Psoas muscle (tissue), 8 donors: Measurements from ENCODE around the gene MRPL36. TPM values are rescaled to one million over a fixed set of nuclear protein-coding genes. Genes with fewer than 3 reads are reported as not detected.

ENCODE experiments used
- ATAC-seq, 4 donors: fragments of 200-7000 bp; cut with Tn5 transposase; one replicate each; pipeline ENCODE4 v1.9.1; 2020; ENCODE audit warnings: moderate library complexity in 3 of 4, mild to moderate bottlenecking in 2 of 4
- DNase-seq, 2 donors: peaks; one replicate each; pipeline ENCODE4 v3.0.0-alpha.2; 2020
- H3K27ac ChIP-seq: fragments of 200-600 bp; one replicate; pipeline ENCODE4 v1.8.0; 2022
- H3K27me3 ChIP-seq, 3 donors: fragments of 200-600 bp in 1 of 3; one replicate each; pipeline versions ENCODE4 v1.6.1 to v1.8.0; 2013 to 2022; ENCODE audit warnings: low read length in 2 of 3, mild to moderate bottlenecking in 2 of 3, moderate library complexity in 1 of 3; ENCODE audit not compliant: insufficient read depth in 3 of 3
- H3K36me3 ChIP-seq, 2 donors: fragments of 200-600 bp in 1 of 2; one replicate each; pipeline versions ENCODE4 v1.6.1 to v1.8.0; 2013 to 2022; ENCODE audit warnings: low read depth in 1 of 2, mild to moderate bottlenecking in 1 of 2, moderate library complexity in 1 of 2; ENCODE audit not compliant: insufficient read depth in 1 of 2
- H3K4me1 ChIP-seq: fragments of 200-600 bp; one replicate; pipeline ENCODE4 v1.8.0; 2022
- H3K4me3 ChIP-seq: fragments of 200-600 bp; one replicate; pipeline ENCODE4 v1.8.0; 2022; ENCODE audit warnings: mild to moderate bottlenecking
- H3K9me3 ChIP-seq: fragments of 200-600 bp; one replicate; pipeline ENCODE4 v1.8.0; 2022
- CTCF ChIP-seq: fragments of 200-600 bp; IDR thresholded peaks from one replicate; pipeline ENCODE4 v1.8.0; 2022; ENCODE audit warnings: antibody characterized with exemption
- WGBS, 3 donors: extraction: QIAGEN DNeasy Blood & Tissue Kit; methylation state at CpG; one replicate each; pipeline versions ENCODE4 v1.1.6 to v1.1.7; 2013; 5-methylcytosine and 5-hydroxymethylcytosine counted together
- intact Hi-C, 2 donors: fragments of 100-400 bp; cut with DNase I; formaldehyde crosslinking; loops; one replicate each; pipeline versions ENCODE4 v1.11.0 to v1.14.2; 2022
- polyA plus RNA-seq, 3 donors: library from polyadenylated mRNA; stranded (reverse); fragments of 200-250 nt; gene quantifications; one replicate each; pipeline ENCODE4 v1.2.3, GENCODE V29; 2013
- total RNA-seq, 4 donors: library from RNA; stranded (reverse); fragmentation: NEBNext Ultra II Directional in 2 of 4; extraction: Animal tissue kit (Norgen Biotek cat#: 25700) in 2 of 4; gene quantifications; one replicate each; pipeline versions ENCODE4 v1.2.1 to v1.2.4, GENCODE V29; 2021 to 2023
- donor health status: healthy with polysubstance abuse.
- donor health status: DM: no; HTN: no; CAD: no; lungs with moderate emphysema.
- donor health status: Bipolar disorder and iron deficiency.
- donor health status: healthy.
- donor health status: DM: yes; HTN: yes; CAD: no.
- donor health status: DM: no; HTN: no; CAD: no.
- donor health status: DM: no; HTN: no; CAD: no.
- donor health status: DM: yes; HTN: yes; CAD: no.

The MRPL36 gene
- total and polyA plus RNA-seq, 7 donors, result 61.6 to 216 (median 111) TPM

- Histone ChIP-seq H3K27me3 (no peaks in the 10 kb centered on the region), H3K9me3 (no peaks in the 10 kb centered on the region), H3K4me1 (no peaks in the 10 kb centered on the region), H3K27ac (no peak overlapping the region), H3K4me3 (no peak overlapping the region), H3K36me3 (peaks cover 0 to 74% of the 10 kb centered on the region in 2 donors)
- no peak for TF ChIP-seq CTCF
- intact Hi-C loops, result no loop called here
- ATAC-seq, result no peak
- no peak for DNase-seq
- 93 to 95% (median 93%) methylated on average over 27 of the region's 27 CpGs for WGBS, 3 donors
These were observed 25.5 kb upstream of the MRPL36 start for GRCh38 chr5:1824903-1825841.

GRCh38 chr5:1824109-1824821 is 24.6 kb upstream of the MRPL36 start:
- peaks cover 0 to 72% of the 10 kb centered on the region in 2 donors for H3K36me3 ChIP-seq
- DNase-seq (no peak), ATAC-seq (no peak)
- no peaks in the 10 kb centered on the region for H3K4me1 ChIP-seq
- whole genome bisulfite sequencing, 3 donors, result 91 to 94% (median 93%) methylated on average over 25 of the region's 25 CpGs
- H3K27ac ChIP-seq, result no peak overlapping the region
- H3K27me3 ChIP-seq, result no peaks in the 10 kb centered on the region
- H3K4me3 ChIP-seq, result no peak overlapping the region
- TF ChIP-seq CTCF, result no peak
- peaks cover under 1% of the 10 kb centered on the region for H3K9me3 ChIP-seq
- intact Hi-C loops, result no loop called here

- peaks cover 0 to 78% of the 10 kb centered on the region in 2 donors for H3K36me3 ChIP-seq
- WGBS, 3 donors, result 95 to 96% (median 95%) methylated on average over 12 of the region's 12 CpGs
- no peak for DNase-seq
These were observed 23.9 kb upstream of the MRPL36 start for GRCh38 chr5:1823381-1824034.

GRCh38 chr5:1821862-1822261 is 22.2 kb upstream of the MRPL36 start:
- no peaks in the 10 kb centered on the region for H3K27me3 ChIP-seq
- no peak for DNase-seq
- TF ChIP-seq CTCF, result no peak
- peaks cover 4% of the 10 kb centered on the region for H3K9me3 ChIP-seq
- H3K4me3 ChIP-seq, result no peak overlapping the region
- ATAC-seq, result no peak
- intact Hi-C loops, result no loop called here
- H3K36me3 ChIP-seq, result peaks cover 4 to 87% of the 10 kb centered on the region in 2 donors
- 89 to 93% (median 90%) methylated on average over 8 of the region's 8 CpGs for WGBS, 3 donors
- no peak overlapping the region for H3K27ac ChIP-seq
- H3K4me1 ChIP-seq, result no peaks in the 10 kb centered on the region

More at GRCh38 chr5:1823381-1824034, 23.9 kb upstream of the MRPL36 start:
- H3K4me1 ChIP-seq, result no peaks in the 10 kb centered on the region
- no peak for TF ChIP-seq CTCF
- H3K27ac ChIP-seq, result no peak overlapping the region
- ATAC-seq, result no peak
- peaks cover 4% of the 10 kb centered on the region for H3K9me3 ChIP-seq
- H3K27me3 ChIP-seq, result no peaks in the 10 kb centered on the region
- H3K4me3 ChIP-seq, result no peak overlapping the region
- intact Hi-C loops, result no loop called here
